ENCODE data around the gene ADAMTS5. TPM values are rescaled to one million over a fixed set of nuclear protein-coding genes. Genes with fewer than 3 reads are reported as not detected.

The ADAMTS5 gene
- total RNA-seq, 2 experiments from 2014 or later, result not detected

- Mint-ChIP-seq H3K4me3 (no peak overlapping the region), H3K36me3 (no peaks in the 10 kb centered on the region), H3K9me3 (no peaks in the 10 kb centered on the region), H3K4me1 (no peaks in the 10 kb centered on the region), H3K27ac (no peak overlapping the region), H3K27me3 (no peaks in the 10 kb centered on the region)
- no peak for DNase-seq
Observed at GRCh38 chr21:26933448-26933847, 33.4 kb downstream of the ADAMTS5 start.

GRCh38 chr21:26925636-26926035 lies 41.3 kb downstream of the ADAMTS5 start:
- H3K27ac Mint-ChIP-seq, result no peak overlapping the region
- no peak for DNase-seq
- no peaks in the 10 kb centered on the region for H3K36me3 Mint-ChIP-seq
- no peak overlapping the region for H3K4me3 Mint-ChIP-seq
- peaks cover 5% of the 10 kb centered on the region for H3K27me3 Mint-ChIP-seq
- H3K9me3 Mint-ChIP-seq, result no peaks in the 10 kb centered on the region
- H3K4me1 Mint-ChIP-seq, result no peaks in the 10 kb centered on the region

GRCh38 chr21:26925122-26925521 lies 41.8 kb downstream of the ADAMTS5 start:
- peaks cover 5% of the 10 kb centered on the region for H3K27me3 Mint-ChIP-seq
- no peaks in the 10 kb centered on the region for H3K36me3 Mint-ChIP-seq
- no peaks in the 10 kb centered on the region for H3K4me1 Mint-ChIP-seq
- H3K4me3 Mint-ChIP-seq, result no peak overlapping the region
- H3K27ac Mint-ChIP-seq, result no peak overlapping the region
- no peak for DNase-seq
- no peaks in the 10 kb centered on the region for H3K9me3 Mint-ChIP-seq

GRCh38 chr21:26923986-26924385 lies 42.9 kb downstream of the ADAMTS5 start:
- Mint-ChIP-seq H3K9me3 (no peaks in the 10 kb centered on the region), H3K27ac (no peak overlapping the region), H3K36me3 (no peaks in the 10 kb centered on the region), H3K27me3 (peaks cover 5% of the 10 kb centered on the region), H3K4me1 (no peaks in the 10 kb centered on the region), H3K4me3 (no peak overlapping the region)
- no peak for DNase-seq

GRCh38 chr21:26920055-26920454 lies 46.8 kb downstream of the ADAMTS5 start:
- H3K27me3 Mint-ChIP-seq, result no peaks in the 10 kb centered on the region
- no peak overlapping the region for H3K27ac Mint-ChIP-seq
- no peaks in the 10 kb centered on the region for H3K4me1 Mint-ChIP-seq
- H3K36me3 Mint-ChIP-seq, result no peaks in the 10 kb centered on the region
- DNase-seq, result no peak
- no peaks in the 10 kb centered on the region for H3K9me3 Mint-ChIP-seq
- no peak overlapping the region for H3K4me3 Mint-ChIP-seq

GRCh38 chr21:26918323-26919079 lies 48.4 kb downstream of the ADAMTS5 start:
- H3K36me3 Mint-ChIP-seq, result no peaks in the 10 kb centered on the region
- H3K4me3 Mint-ChIP-seq, result no peak overlapping the region
- H3K27ac Mint-ChIP-seq, result no peak overlapping the region
- H3K27me3 Mint-ChIP-seq, result no peaks in the 10 kb centered on the region
- no peaks in the 10 kb centered on the region for H3K4me1 Mint-ChIP-seq
- DNase-seq, result no peak
- peaks cover 2% of the 10 kb centered on the region for H3K9me3 Mint-ChIP-seq

- no peak for DNase-seq
- no peaks in the 10 kb centered on the region for H3K4me1 Mint-ChIP-seq
- peaks cover 2% of the 10 kb centered on the region for H3K9me3 Mint-ChIP-seq
Observed at GRCh38 chr21:26916799-26917198, 50.1 kb downstream of the ADAMTS5 start.

GRCh38 chr21:26914557-26914956 lies 52.3 kb downstream of the ADAMTS5 start:
- no peak for DNase-seq
- Mint-ChIP-seq H3K27me3 (no peaks in the 10 kb centered on the region), H3K9me3 (peaks cover 2% of the 10 kb centered on the region), H3K27ac (no peak overlapping the region), H3K36me3 (no peaks in the 10 kb centered on the region), H3K4me1 (no peaks in the 10 kb centered on the region), H3K4me3 (no peak overlapping the region)

More at GRCh38 chr21:26916799-26917198, 50.1 kb downstream of the ADAMTS5 start:
- H3K27ac Mint-ChIP-seq, result no peak overlapping the region
- H3K27me3 Mint-ChIP-seq, result no peaks in the 10 kb centered on the region
- no peaks in the 10 kb centered on the region for H3K36me3 Mint-ChIP-seq
- no peak overlapping the region for H3K4me3 Mint-ChIP-seq

GRCh38 chr21:26912466-26912865 lies 54.4 kb downstream of the ADAMTS5 start:
- no peaks in the 10 kb centered on the region for H3K4me1 Mint-ChIP-seq
- DNase-seq, result no peak
- H3K4me3 Mint-ChIP-seq, result no peak overlapping the region
- no peak overlapping the region for H3K27ac Mint-ChIP-seq
- H3K9me3 Mint-ChIP-seq, result peaks cover 2% of the 10 kb centered on the region
- no peaks in the 10 kb centered on the region for H3K27me3 Mint-ChIP-seq
- H3K36me3 Mint-ChIP-seq, result no peaks in the 10 kb centered on the region

- Mint-ChIP-seq H3K4me1 (no peaks in the 10 kb centered on the region), H3K27me3 (peaks cover 4% of the 10 kb centered on the region), H3K36me3 (no peaks in the 10 kb centered on the region), H3K27ac (no peak overlapping the region), H3K4me3 (no peak overlapping the region), H3K9me3 (peaks cover 2% of the 10 kb centered on the region)
- no peak for DNase-seq
Observed at GRCh38 chr21:26909972-26910371, 56.9 kb downstream of the ADAMTS5 start.

GRCh38 chr21:26900980-26901379 lies 65.9 kb downstream of the ADAMTS5 start:
- H3K9me3 Mint-ChIP-seq, result peaks cover 2% of the 10 kb centered on the region
- no peak for DNase-seq
- no peak overlapping the region for H3K4me3 Mint-ChIP-seq
- H3K36me3 Mint-ChIP-seq, result no peaks in the 10 kb centered on the region
- H3K27ac Mint-ChIP-seq, result no peak overlapping the region
- H3K4me1 Mint-ChIP-seq, result no peaks in the 10 kb centered on the region
- H3K27me3 Mint-ChIP-seq, result peaks cover 9% of the 10 kb centered on the region

GRCh38 chr21:26892151-26892550 lies 74.7 kb downstream of the ADAMTS5 start:
- H3K36me3 Mint-ChIP-seq, result no peaks in the 10 kb centered on the region
- H3K9me3 Mint-ChIP-seq, result no peaks in the 10 kb centered on the region
- H3K27me3 Mint-ChIP-seq, result no peaks in the 10 kb centered on the region
- no peak for DNase-seq
- no peaks in the 10 kb centered on the region for H3K4me1 Mint-ChIP-seq
- H3K4me3 Mint-ChIP-seq, result no peak overlapping the region
- no peak overlapping the region for H3K27ac Mint-ChIP-seq

GRCh38 chr21:26888931-26889330 lies 78.0 kb downstream of the ADAMTS5 start:
- H3K36me3 Mint-ChIP-seq, result no peaks in the 10 kb centered on the region
- H3K27me3 Mint-ChIP-seq, result no peaks in the 10 kb centered on the region
- H3K27ac Mint-ChIP-seq, result no peak overlapping the region
- no peaks in the 10 kb centered on the region for H3K9me3 Mint-ChIP-seq
- no peaks in the 10 kb centered on the region for H3K4me1 Mint-ChIP-seq
- H3K4me3 Mint-ChIP-seq, result no peak overlapping the region
- DNase-seq, result no peak

- Mint-ChIP-seq H3K36me3 (no peaks in the 10 kb centered on the region), H3K4me1 (no peaks in the 10 kb centered on the region), H3K27me3 (no peaks in the 10 kb centered on the region), H3K27ac (no peak overlapping the region), H3K9me3 (no peaks in the 10 kb centered on the region), H3K4me3 (no peak overlapping the region)
- DNase-seq, result no peak
Observed at GRCh38 chr21:26888256-26888655, 78.6 kb downstream of the ADAMTS5 start.

- Mint-ChIP-seq H3K4me3 (no peak overlapping the region), H3K9me3 (no peaks in the 10 kb centered on the region), H3K27me3 (peaks cover 5% of the 10 kb centered on the region), H3K36me3 (no peaks in the 10 kb centered on the region), H3K27ac (no peak overlapping the region), H3K4me1 (no peaks in the 10 kb centered on the region)
- no peak for DNase-seq
Observed at GRCh38 chr21:26887251-26887650, 79.6 kb downstream of the ADAMTS5 start.

GRCh38 chr21:26884436-26884835 lies 82.5 kb downstream of the ADAMTS5 start:
- no peak overlapping the region for H3K4me3 Mint-ChIP-seq
- peaks cover 10% of the 10 kb centered on the region for H3K27me3 Mint-ChIP-seq
- no peak overlapping the region for H3K27ac Mint-ChIP-seq
- no peaks in the 10 kb centered on the region for H3K4me1 Mint-ChIP-seq
- H3K9me3 Mint-ChIP-seq, result no peaks in the 10 kb centered on the region
- no peak for DNase-seq
- no peaks in the 10 kb centered on the region for H3K36me3 Mint-ChIP-seq

All from activated naive CD8-positive, alpha-beta T cell treated with anti-CD3 and anti-CD28 coated beads for 36 hours (primary cell).